Stomach (tissue), 4 donors: ENCODE measurements around the gene NUDT11.

ENCODE experiments used
- CTCF ChIP-seq, 7 experiments: fragments of 450-650 bp in 4 of 7; fragments of 200-600 bp in 3 of 7; sonication (generic) in 3 of 7; IDR thresholded peaks; one replicate each; pipeline ENCODE4 v1.5.1; 2016 to 2019; ENCODE audit warnings: antibody characterized with exemption in 7 of 7, control low read depth in 2 of 7, mild to moderate bottlenecking in 1 of 7
- POLR2A ChIP-seq, 4 donors: fragments of 450-650 bp; IDR thresholded peaks; one replicate each; pipeline ENCODE4 v1.6.1; 2016; ENCODE audit warnings: antibody characterized with exemption in 4 of 4, control low read depth in 2 of 4, mild to moderate bottlenecking in 1 of 4, moderate library complexity in 1 of 4
- POLR2AphosphoS5 ChIP-seq, 3 donors: sonication (generic); formaldehyde crosslinking; IDR thresholded peaks; one replicate each; pipeline ENCODE4 v1.6.1; 2016; ENCODE audit warnings: antibody characterized with exemption in 3 of 3

- no peak for TF ChIP-seq POLR2A (IDR thresholded peaks at IDR 0.05)
- TF ChIP-seq CTCF (IDR thresholded peaks at IDR 0.05): no peak
- TF ChIP-seq POLR2AphosphoS5 (IDR thresholded peaks at IDR 0.05): no peak
Observed at GRCh38 chrX:51440365-51440764, 56.0 kb downstream of the NUDT11 start.
